Activated CD4-positive, CD25-positive, alpha-beta regulatory T cell treated with anti-CD3 and anti-CD28 coated beads, Interleukin-2, amount 50 U/mL, for 72 hours (primary cell): ENCODE data around the gene CDK14.
"Not testable (repeated sequence)": the region's sequence is repeated elsewhere in the genome, so short reads cannot be mapped to it uniquely, and the experiment has no call there.

Experiments used
- DNase-seq: peaks from one replicate; pipeline ENCODE4 v3.0.0; 2021

Gene CDK14

DNA sequence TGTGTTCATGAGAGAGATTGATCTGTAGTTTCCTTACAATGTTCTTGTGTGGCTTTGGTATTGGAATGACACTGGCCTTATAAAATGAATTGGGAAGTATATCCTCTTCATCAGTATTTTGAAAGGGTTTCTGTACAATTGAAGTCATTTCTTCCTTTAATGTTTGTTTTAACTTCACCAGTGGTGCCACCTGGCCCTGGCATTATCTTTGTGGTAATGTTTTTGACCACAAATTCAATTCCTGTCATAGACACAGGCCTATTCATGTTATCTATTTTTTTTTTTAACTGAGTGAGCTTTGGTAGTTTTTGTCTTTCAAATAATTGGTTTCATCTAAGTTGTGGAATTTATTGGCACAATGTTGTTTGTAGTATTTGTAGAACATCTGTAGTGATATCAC lies 127.7 kb downstream of the CDK14 start:
- DNase-seq: no peak

- no peak for DNase-seq
Measured at GRCh38 chr7:90726120-90726519, 130.0 kb downstream of the CDK14 start.

DNA sequence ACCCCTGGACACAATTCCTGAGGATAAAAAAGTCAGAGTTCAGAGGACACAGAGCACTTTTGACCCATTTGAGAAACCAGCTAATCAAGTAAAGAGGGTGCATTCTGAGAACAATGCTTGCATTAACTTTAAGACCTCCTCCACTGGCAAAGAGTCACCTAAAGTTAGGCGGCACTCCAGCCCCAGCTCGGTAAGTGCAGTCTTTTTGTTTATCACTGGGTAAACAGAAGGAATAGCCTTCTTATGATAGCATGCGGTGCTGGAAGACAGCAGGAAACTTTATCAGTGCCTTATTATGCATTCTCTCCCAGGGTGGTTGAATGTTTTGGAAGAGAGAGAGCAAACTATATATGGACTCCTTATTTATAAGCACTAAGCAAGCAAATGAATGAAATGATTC lies 130.5 kb downstream of the CDK14 start:
- DNase-seq: no peak

- no peak for DNase-seq
Measured at GRCh38 chr7:90727412-90727811, 131.3 kb downstream of the CDK14 start.

DNA sequence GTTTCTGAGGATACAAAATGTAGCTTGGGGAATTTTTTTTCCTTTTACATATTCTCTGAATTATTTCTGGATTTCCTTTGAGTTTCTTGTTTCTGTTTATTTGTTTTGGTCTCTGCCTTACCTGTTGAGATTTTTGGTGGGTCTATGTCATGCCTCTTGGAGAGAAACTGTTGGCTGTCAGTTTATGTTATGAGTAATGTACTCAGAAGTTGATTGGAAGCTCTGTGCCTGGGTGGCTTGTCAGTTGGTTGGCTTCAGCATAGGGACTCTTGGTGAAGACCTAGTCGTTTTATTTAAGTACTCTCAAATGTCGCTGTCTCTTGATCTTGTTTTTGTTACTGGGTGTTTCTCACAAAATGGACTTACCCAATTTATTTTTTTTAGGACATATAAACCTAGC lies 132.4 kb downstream of the CDK14 start:
- DNase-seq: no peak

DNA sequence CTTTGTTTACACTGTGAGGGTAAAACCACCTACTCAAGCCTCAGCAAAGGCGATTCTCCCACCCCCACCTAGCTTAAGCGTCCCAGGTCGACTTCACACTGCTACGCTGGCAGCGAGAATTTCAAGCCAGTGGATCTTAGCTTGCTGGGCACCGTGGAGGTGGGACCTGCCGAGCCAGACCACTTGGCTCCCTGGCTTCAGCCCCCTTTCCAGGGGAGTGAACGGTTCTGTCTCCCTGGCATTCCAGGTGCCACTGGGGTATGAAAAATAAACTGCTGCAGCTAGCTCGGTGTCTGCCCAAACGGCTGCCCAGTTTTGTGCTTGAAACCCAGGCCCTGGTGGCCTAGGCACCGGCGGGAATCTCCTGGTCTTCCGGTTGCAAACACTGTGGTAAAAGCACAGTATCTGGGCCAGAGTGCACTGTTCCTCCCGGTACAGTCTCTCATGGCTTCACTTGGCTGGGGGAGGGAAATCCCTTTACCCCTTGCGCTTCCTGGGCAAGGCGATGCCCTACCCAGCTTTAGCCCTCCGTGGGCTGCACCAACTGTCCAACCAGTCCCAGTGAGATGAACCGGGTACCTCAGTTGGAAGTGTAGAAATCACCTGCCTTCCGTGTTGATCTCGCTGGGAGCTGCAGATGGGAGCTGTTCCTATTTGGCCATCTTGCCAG lies 139.6 kb downstream of the CDK14 start:
- not testable (repeated sequence) for DNase-seq

GRCh38 chr7:90736316-90736715 lies 140.2 kb downstream of the CDK14 start:
- DNase-seq: no peak

GRCh38 chr7:90736968-90737939 lies 141.1 kb downstream of the CDK14 start:
- DNase-seq: no peak

- DNase-seq: no peak
Measured at GRCh38 chr7:90738249-90738648, 142.1 kb downstream of the CDK14 start.

DNA sequence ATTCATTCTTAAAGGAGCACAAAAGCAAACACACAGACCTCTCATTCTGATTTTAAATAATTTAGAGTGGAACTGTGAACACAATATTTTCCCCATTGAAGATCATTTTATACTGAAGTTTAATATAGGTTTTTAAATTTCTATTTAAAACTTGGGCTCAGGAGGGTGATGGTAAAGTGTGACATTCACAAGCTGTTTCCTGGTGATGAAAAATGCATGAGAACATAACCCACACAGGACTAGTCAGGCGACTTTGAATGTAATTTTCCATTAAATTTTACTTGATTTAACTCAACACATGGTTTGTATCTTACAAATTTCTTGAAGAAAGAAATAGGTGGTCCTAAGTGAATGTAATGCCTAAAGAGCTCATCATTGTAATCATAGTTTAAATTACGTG lies 143.6 kb downstream of the CDK14 start:
- no peak for DNase-seq

DNA sequence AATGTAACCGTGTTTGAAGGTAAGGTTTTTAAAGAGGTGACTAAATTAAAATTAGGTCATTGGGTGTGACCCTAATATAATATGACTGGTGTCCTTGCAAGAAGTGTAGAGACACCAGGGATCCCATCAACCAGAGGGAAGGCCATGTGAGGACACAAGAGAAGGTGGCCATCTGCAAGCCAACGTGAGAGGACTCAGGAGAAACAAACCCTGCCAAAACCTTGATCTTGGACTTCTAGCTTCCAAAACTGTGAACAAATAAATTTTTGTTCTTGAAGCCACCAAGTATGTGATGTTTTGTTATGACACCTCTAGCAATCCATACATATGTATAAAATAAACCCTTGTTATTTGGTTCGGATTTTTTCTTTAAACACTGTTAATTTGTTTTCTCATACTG lies 144.3 kb downstream of the CDK14 start:
- no peak for DNase-seq

DNA sequence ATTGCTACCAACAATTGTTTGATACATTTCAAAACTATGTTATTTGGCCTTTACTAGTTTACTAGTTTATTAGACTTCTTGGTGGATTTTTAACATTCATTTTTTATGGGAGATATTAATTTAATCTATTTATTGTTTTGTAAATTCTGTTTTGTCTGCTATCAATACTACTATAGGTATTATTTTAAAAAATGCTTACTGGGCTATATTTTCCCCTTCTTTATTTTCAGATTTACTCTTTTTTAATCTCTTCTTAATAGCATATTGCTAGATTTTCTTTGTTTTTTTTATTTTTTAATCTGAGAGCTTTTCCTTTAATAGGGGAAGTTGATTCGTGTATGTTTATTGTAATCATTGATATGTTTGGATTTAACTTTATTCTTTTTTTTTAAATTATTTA lies 147.5 kb downstream of the CDK14 start:
- no peak for DNase-seq

DNA sequence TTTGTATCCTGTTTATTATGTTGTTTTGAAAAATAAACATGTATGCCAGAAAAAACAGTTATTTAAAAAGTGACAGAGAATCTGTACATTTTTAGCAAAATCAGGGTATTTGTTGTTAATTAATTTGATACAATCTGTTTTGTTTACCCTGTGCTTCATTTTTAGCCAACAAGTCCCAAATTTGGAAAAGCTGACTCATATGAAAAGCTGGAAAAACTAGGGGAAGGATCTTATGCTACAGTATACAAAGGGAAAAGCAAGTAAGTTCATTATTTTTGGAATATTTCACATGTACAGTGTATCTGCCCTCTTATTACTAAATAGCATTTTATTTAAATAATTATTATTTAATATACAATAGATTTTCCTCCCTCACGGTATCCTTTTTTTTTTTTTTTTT lies 151.4 kb downstream of the CDK14 start:
- DNase-seq: no peak

- no peak for DNase-seq
Measured at GRCh38 chr7:90749262-90749661, 153.1 kb downstream of the CDK14 start.

DNA sequence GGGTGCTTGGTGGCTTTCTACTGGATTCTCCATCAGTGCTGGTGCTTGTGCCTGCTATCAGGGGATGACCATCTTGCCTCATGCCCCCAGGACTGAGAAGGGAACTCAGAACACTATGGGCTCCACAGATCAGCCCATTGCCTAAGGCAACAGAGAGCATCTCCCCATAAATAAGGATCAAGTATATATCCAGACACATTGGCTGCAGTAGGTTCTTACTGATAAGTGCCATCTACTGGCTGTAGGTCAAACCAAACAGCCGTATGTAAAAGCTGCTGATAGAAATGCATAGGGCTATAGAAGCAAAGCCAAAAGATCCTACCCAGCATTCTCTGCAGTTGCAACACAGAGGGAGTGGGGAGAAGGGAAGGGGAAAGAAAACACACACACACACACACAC lies 153.7 kb downstream of the CDK14 start:
- no peak for DNase-seq

DNA sequence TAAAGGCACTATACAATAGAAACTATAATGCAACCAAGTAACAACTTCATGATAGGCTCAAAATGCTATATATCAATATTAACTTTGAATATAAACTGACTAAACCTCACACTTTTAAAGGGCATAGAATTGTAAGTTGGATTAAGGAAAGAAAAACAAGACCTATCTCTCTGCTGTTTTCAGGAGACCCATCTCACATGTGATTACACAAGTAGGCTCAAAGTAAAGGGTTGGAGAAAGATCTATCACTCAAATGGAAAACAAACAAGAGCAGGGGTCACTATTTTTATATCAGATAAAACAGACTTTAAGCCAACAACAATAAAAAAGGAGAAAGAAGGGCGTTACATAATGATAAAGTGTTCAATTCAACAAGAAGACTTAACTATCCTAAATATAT lies 155.5 kb downstream of the CDK14 start:
- no peak for DNase-seq

GRCh38 chr7:90752051-90752450 lies 155.9 kb downstream of the CDK14 start:
- no peak for DNase-seq

DNA sequence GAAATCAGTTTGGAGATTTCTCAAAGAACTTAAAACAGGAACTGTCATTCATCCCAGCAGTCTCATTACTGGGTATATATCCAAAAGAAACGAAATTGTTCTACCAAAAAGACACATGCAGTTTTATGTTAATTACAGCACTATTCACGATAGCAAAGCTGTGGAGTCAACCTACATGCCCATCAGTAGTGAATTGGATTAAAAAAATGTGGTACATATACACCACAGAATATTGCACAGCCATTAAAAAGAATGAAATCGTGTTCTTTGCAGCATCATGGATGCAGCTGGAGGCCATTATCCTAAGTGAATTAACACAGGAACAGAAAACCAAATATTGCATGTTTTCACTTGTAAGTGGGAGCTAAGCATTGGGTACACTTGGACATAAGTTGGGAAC lies 158.9 kb downstream of the CDK14 start:
- no peak for DNase-seq

DNA sequence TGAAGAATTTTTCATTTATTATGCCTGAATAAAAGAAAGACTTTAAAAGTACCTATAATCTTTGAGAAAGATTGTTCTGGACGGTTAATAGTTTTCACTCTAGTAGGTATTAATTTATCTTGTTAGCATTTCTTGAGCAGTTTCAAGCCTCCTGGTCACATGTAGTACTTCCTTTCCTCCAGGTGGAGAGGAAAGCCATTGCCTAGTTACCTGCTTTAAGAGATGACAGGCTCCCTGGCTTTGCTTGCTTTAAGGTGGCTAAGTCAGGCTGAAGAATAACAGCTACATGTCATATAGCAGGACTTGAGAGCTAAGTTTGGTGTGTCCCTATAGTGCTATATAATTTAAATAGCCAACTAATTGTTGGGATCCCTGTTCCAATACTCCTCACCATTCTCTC lies 160.2 kb downstream of the CDK14 start:
- DNase-seq: no peak

DNA sequence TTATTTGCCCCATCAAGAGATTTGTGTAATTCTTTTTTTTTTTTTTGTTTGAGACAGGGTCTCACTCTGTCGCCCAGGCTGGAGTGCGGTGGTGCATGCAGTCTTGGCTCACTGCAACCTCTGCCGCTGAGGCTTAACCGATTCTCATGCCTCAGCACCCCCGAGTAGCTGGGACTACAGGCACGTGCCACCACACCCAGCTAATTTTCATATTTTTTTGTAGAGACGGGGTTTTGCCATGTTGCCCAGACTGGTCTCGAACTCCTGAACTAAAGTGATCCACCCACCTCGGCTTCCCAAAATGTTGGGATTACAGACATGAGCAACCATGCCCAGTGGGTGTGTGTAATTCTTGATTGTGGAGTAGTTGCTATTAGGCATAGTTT lies 161.4 kb downstream of the CDK14 start:
- DNase-seq: not testable (repeated sequence)

- no peak for DNase-seq
Measured at GRCh38 chr7:90758933-90759562, 162.9 kb downstream of the CDK14 start.

DNA sequence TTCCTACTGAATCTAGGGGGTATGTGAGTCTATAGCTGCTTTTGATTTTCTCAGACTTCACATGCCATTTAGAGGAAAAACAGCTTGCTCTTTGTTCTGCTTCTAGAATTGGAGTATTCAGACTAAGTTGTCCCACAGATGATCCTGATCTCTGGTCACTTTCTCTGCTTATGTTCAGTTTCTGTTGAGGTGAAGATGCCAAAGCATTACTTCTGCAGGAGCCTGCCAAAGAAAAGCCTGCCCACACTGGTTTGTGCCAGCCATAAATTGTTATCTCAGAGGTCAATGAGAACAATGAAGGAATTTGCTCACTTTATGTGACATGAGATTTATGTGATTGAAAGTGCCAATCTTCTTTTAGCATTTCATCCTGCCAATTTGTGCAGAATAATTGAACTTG lies 163.6 kb downstream of the CDK14 start:
- no peak for DNase-seq

DNA sequence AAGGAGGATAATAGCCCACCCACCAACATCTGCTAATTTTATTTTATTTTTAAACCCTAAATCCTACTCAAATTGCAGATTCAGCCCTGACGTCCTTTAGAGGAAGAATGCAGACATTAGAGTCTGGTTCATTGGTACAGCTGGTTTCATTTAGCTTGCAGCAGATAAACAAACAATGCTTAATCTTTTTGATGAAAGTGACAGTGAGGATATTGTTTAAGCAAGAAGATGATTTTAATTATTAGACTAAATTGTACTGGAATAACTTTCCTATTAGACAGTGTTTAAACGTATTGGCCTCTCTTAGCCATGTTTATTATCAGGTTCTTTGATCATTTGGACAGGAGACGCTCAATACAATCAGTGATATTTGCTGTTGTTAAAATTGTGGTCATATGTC lies 164.8 kb downstream of the CDK14 start:
- DNase-seq: no peak

GRCh38 chr7:90761584-90761983 lies 165.5 kb downstream of the CDK14 start:
- DNase-seq: no peak
